ENCODE results near the gene OR10J1. TPM values are rescaled to one million over a fixed set of nuclear protein-coding genes. Genes with fewer than 3 reads are reported as not detected.

The OR10J1 gene
- total RNA-seq, 4 donors from 2014 or later: not detected

GRCh38 chr1:159459551-159459950 lies 20.0 kb downstream of the OR10J1 start:
- no peak for ATAC-seq (ENCODE audit: low FRiP score)
- no peak for TF ChIP-seq CTCF (IDR thresholded peaks at IDR 0.05)
- no peak for DNase-seq (ENCODE audit: low spot score)

- DNase-seq (ENCODE audit: low spot score) (no peak), ATAC-seq (ENCODE audit: low FRiP score) (no peak)
- no peak for TF ChIP-seq CTCF (IDR thresholded peaks at IDR 0.05)
Observed at GRCh38 chr1:159465191-159465603, 25.7 kb downstream of the OR10J1 start.

GRCh38 chr1:159468321-159468720 lies 28.8 kb downstream of the OR10J1 start:
- DNase-seq (ENCODE audit: low spot score) (no peak), ATAC-seq (ENCODE audit: low FRiP score) (no peak)
- TF ChIP-seq CTCF (IDR thresholded peaks at IDR 0.05): no peak

- DNase-seq (ENCODE audit: low spot score) (no peak), ATAC-seq (ENCODE audit: low FRiP score) (no peak)
- no peak for TF ChIP-seq CTCF (IDR thresholded peaks at IDR 0.05)
Observed at GRCh38 chr1:159469921-159470533, 30.5 kb downstream of the OR10J1 start.

GRCh38 chr1:159473335-159473734 lies 33.8 kb downstream of the OR10J1 start:
- DNase-seq (ENCODE audit: low spot score): no peak
- no peak for ATAC-seq (ENCODE audit: low FRiP score)
- TF ChIP-seq CTCF (IDR thresholded peaks at IDR 0.05): no peak

GRCh38 chr1:159474926-159475325 lies 35.4 kb downstream of the OR10J1 start:
- no peak for TF ChIP-seq CTCF (IDR thresholded peaks at IDR 0.05)
- DNase-seq (ENCODE audit: low spot score) (no peak), ATAC-seq (ENCODE audit: low FRiP score) (no peak)

GRCh38 chr1:159483501-159483900 lies 44.0 kb downstream of the OR10J1 start:
- TF ChIP-seq CTCF (IDR thresholded peaks at IDR 0.05): no peak
- ATAC-seq (ENCODE audit: low FRiP score): no peak

More at GRCh38 chr1:159483501-159483900, 44.0 kb downstream of the OR10J1 start:
- DNase-seq (ENCODE audit: low spot score): no peak
